Fibroblast of mammary gland (primary cell): ENCODE measurements around the gene ATG7.

Experiments used
- DNase-seq: peaks from one replicate; pipeline ENCODE4 v3.0.0-alpha.2; 2010; ENCODE audit warnings: low read depth
- H3K4me3 ChIP-seq: 2 replicates; pipeline ENCODE4 v1.5.1; 2011; ENCODE audit warnings: low read depth, mild to moderate bottlenecking, low read length, moderate library complexity; ENCODE audit not compliant: control insufficient read depth
- TF ChIP-seq, protein P1 (sequence below): conservative IDR thresholded peaks from 2 replicates; pipeline ENCODE4 v1.5.1; 2011; ENCODE audit warnings: low read depth, low read length, inconsistent platforms; ENCODE audit not compliant: control insufficient read depth, insufficient read depth

ATG7 gene

DNA sequence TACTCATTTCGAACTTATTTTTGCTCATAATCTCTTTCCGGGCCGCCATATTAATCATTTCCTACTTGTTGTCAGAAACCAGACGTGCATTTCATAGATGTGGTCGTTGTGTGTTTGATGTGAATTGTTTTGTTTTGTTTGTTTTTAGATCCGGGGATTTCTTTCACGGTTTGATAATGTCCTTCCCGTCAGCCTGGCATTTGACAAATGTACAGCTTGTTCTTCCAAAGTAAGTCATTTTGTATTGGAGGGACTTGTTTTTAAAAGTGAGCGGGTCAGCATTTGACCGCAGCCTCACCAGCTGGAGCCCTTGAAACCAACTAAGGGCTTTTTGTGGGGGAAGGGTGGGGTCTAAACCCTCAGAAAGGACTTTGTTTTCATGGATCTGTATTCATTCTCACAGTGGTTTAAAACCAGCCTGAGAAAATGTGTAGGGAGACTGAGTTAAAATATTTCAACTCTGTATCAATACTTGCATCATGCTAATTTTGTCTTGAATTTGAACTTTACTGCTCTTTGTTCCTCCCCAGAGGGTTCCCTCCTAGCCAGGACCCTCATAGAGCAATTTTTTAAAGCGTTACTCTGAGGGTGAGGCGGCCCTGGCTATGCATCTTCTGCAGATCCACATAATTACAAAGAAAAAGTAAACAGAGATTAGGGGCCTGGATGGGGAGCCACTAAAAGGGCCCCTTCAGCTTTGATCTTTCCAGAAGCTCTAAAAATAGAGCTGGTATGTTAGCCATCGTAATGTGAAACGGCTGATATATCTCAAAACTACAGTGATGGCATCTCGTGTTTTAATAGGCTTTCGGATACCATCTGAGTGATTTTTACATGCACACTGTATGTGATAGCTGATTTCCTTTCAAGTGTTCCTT lies 107.9 kb downstream of the ATG7 start:
- DNase-seq, result no peak
- TF ChIP-seq, protein P1, sequence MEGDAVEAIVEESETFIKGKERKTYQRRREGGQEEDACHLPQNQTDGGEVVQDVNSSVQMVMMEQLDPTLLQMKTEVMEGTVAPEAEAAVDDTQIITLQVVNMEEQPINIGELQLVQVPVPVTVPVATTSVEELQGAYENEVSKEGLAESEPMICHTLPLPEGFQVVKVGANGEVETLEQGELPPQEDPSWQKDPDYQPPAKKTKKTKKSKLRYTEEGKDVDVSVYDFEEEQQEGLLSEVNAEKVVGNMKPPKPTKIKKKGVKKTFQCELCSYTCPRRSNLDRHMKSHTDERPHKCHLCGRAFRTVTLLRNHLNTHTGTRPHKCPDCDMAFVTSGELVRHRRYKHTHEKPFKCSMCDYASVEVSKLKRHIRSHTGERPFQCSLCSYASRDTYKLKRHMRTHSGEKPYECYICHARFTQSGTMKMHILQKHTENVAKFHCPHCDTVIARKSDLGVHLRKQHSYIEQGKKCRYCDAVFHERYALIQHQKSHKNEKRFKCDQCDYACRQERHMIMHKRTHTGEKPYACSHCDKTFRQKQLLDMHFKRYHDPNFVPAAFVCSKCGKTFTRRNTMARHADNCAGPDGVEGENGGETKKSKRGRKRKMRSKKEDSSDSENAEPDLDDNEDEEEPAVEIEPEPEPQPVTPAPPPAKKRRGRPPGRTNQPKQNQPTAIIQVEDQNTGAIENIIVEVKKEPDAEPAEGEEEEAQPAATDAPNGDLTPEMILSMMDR, result no peak
- H3K4me3 ChIP-seq, result no peak overlapping the region

DNA sequence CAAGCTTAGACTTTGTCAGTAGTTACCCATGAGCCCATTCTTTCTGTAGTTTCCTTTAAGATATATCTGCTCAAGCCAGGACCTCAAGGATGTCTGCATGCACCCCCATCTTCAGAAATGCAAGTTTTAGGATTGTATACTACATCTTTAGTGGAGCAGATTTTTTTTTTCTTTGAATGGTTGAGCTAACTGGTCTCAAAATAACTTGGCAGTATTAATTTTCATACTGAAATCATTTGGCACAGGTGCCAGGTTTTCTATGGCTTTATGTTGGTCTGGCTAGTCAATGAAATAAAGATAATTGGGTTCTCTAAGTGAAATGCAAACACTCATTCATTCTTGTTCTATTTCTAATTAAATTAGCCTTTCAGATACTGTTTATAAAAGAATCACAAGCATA lies 108.9 kb downstream of the ATG7 start:
- H3K4me3 ChIP-seq, result no peak overlapping the region
- TF ChIP-seq, protein P1, result no peak
- no peak for DNase-seq

DNA sequence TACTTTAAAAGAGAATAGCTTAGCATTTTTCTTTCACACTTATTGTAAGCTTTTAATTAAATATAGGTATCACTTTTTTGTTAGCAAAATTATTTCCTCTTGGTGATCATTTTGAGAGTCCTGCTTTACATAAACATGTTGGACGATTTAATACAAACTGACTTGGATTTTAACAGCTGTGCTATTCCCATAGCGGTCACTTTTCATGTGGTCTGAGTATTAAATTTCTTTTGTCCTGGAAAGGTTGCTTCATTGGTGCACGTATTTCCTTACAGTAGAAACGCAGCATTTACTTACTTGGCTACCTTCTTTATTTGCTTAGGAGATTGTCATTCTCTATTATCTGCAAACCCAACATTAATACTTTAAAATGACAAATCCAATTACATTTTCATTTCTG lies 109.4 kb downstream of the ATG7 start:
- TF ChIP-seq, protein P1, result no peak
- DNase-seq, result no peak
- H3K4me3 ChIP-seq, result no peak overlapping the region

DNA sequence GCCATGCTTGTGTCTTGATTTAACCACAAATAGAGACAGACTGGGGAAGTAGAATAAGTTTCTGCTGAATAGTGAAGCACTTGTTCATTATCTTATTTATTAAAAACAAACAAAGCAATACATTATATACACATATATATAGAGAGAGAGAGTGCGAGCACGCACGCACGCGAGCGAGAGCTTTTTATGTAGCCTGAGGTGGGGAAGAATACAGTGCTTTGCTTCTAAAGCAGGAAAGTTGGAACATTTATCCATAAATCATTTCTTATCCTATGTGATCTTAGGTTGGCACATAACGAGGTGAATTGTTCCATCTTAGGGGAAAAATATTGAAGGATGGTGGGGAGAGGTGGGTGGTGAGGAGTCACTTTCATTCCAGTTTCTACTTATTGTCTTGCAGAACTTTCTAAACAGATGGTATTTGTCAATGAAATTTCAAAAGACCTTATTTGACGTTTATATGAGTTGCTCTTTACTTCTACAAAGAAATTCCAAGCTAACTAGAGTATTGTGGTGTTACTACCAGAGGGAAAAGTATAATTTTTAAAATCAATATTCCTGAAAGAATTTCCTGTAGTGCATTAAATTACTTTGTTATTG lies 110.0 kb downstream of the ATG7 start:
- no peak for DNase-seq
- no peak overlapping the region for H3K4me3 ChIP-seq
- TF ChIP-seq, protein P1, result no peak

DNA sequence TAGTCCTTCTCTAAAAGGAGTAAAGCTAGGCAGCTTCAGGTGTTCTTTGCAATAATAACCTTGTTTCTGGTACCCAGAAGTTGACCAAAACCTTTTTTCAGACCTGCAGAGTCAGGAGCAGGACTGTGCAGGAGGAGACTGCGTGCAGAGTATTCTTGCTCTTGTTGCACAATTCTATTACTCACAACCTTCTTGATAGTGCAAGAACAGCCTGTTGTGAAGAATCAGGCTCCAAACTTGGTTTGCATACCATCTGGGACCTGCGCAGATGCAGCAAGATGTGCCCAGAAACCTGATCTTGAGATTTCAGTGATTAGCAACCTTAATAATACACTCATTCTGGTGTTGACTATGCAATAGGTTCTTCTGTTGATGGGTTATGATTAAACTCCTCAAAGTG lies 111.9 kb downstream of the ATG7 start:
- TF ChIP-seq, protein P1, result no peak
- no peak overlapping the region for H3K4me3 ChIP-seq
- peak; percentile 23 for DNase-seq

DNA sequence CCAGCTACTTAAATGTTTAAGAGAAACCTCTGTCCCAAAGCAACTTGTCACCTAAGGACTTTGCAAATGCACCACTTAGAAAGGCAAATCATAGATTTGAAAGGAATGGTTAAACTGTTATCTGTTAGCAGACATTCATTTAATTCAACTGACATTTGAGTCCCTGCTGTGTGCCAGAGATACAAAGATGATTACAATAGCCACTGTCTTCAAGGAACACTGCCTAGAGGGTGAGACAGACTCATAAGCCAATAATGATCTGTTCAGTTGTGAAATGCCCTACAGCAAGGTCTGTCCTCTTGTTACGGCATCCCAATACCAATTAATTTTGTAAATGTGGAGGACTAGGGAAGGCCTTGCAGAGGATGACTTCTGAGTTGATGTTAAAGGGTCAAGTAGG lies 113.1 kb downstream of the ATG7 start:
- H3K4me3 ChIP-seq, result no peak overlapping the region
- peak; percentile 50 for DNase-seq
- TF ChIP-seq, protein P1, result no peak
